Esophagus muscularis mucosa (tissue), 4 donors: ENCODE data around the gene MYB.

Source experiments
- EP300 ChIP-seq: sonication (generic); formaldehyde crosslinking; IDR thresholded peaks from one replicate; pipeline ENCODE4 v1.6.1; 2017; ENCODE audit warnings: antibody characterized with exemption
- POLR2A ChIP-seq: fragments of 450-650 bp; IDR thresholded peaks from one replicate; pipeline ENCODE4 v1.6.1; 2017; ENCODE audit warnings: antibody characterized with exemption, moderate library complexity, mild to moderate bottlenecking, low read depth
- TF ChIP-seq, protein P1 (sequence below), 3 experiments: fragments of 200-600 bp in 2 of 3; fragments of 450-650 bp in 1 of 3; sonication (generic) in 2 of 3; IDR thresholded peaks; one replicate each; pipeline ENCODE4 v1.5.1; 2017 to 2019; ENCODE audit warnings: antibody characterized with exemption in 3 of 3, mild to moderate bottlenecking in 2 of 3, moderate library complexity in 1 of 3

DNA sequence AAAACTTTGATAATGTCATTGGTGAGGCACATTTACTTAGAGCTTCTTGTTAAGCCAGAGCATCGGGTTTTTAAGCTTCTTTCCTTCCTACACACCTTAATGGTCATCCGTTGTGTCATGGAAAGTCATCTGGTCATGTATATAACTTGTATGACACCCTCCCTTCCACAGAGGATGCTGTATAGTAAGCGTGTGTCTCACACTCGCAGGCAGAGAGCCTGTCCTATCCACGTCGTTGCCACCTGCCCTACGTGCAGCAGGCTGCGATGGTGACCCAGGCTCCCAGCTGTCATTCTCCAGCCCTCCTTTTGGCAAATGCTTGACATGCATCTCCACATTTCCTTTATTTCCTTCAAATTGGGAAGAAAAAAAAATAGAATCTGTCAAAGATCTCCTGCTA, 85.6 kb downstream of the MYB start:
- TF ChIP-seq POLR2A (no peak), EP300 (no peak)
- TF ChIP-seq, protein P1, sequence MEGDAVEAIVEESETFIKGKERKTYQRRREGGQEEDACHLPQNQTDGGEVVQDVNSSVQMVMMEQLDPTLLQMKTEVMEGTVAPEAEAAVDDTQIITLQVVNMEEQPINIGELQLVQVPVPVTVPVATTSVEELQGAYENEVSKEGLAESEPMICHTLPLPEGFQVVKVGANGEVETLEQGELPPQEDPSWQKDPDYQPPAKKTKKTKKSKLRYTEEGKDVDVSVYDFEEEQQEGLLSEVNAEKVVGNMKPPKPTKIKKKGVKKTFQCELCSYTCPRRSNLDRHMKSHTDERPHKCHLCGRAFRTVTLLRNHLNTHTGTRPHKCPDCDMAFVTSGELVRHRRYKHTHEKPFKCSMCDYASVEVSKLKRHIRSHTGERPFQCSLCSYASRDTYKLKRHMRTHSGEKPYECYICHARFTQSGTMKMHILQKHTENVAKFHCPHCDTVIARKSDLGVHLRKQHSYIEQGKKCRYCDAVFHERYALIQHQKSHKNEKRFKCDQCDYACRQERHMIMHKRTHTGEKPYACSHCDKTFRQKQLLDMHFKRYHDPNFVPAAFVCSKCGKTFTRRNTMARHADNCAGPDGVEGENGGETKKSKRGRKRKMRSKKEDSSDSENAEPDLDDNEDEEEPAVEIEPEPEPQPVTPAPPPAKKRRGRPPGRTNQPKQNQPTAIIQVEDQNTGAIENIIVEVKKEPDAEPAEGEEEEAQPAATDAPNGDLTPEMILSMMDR (IDR thresholded peaks at IDR 0.05): no peak
